PC-3 (cell line): ENCODE measurements around the gene TTLL4.

Source experiments
- CTCF ChIP-seq: fragments of 300-600 bp; sonication (generic); conservative IDR thresholded peaks from 2 replicates; pipeline ENCODE4 v1.5.1; 2017; ENCODE audit warnings: antibody characterized with exemption, low read depth, mild to moderate bottlenecking, low read length
- EZH2 ChIP-seq: fragments of 300-600 bp; sonication (generic); IDR thresholded peaks from one replicate; pipeline ENCODE4 v1.6.1; 2017; ENCODE audit warnings: antibody characterized with exemption, mild to moderate bottlenecking, low read length; ENCODE audit not compliant: unreplicated experiment

- TF ChIP-seq CTCF (no peak), EZH2 (no peak)
Observed at GRCh38 chr2:218711550-218711929, 905 bp downstream of the TTLL4 start.
